Measurements from ENCODE around the gene LRP1B. TPM values are rescaled to one million over a fixed set of nuclear protein-coding genes. Genes with fewer than 3 reads are reported as not detected.
"Not testable (repeated sequence)": the region's sequence is repeated elsewhere in the genome, so short reads cannot be mapped to it uniquely, and the experiment has no call there.

The LRP1B gene
- total RNA-seq, 2 experiments from 2014 or later, result not detected

- Mint-ChIP-seq H3K4me3 (no peak overlapping the region), H3K4me1 (ENCODE audit: low read depth) (no peaks in the 10 kb centered on the region), H3K9me3 (peaks cover 16% of the 10 kb centered on the region), H3K27me3 (no peaks in the 10 kb centered on the region), H3K36me3 (no peaks in the 10 kb centered on the region), H3K27ac (no peak overlapping the region)
- intact Hi-C loops (cut with micrococcal nuclease), result no loop called here
- ChIA-PET CTCF (no interaction called here), POLR2A (no interaction called here)
- no peak for DNase-seq
Measured at GRCh38 chr2:141260911-141261310, 869.9 kb downstream of the LRP1B start.

- no peaks in the 10 kb centered on the region for H3K4me1 Mint-ChIP-seq (ENCODE audit: low read depth)
- ChIA-PET CTCF (no interaction called here), POLR2A (no interaction called here)
- H3K27me3 Mint-ChIP-seq, result no peaks in the 10 kb centered on the region
- H3K4me3 Mint-ChIP-seq, result no peak overlapping the region
- H3K36me3 Mint-ChIP-seq, result no peaks in the 10 kb centered on the region
- no peak overlapping the region for H3K27ac Mint-ChIP-seq
- intact Hi-C loops (cut with micrococcal nuclease), result no loop called here
- H3K9me3 Mint-ChIP-seq, result peaks cover 11% of the 10 kb centered on the region
- DNase-seq, result no peak
Measured at GRCh38 chr2:141259683-141260082, 871.1 kb downstream of the LRP1B start.

- no peak overlapping the region for H3K27ac Mint-ChIP-seq
- H3K4me3 Mint-ChIP-seq, result no peak overlapping the region
- intact Hi-C loops (cut with micrococcal nuclease), result no loop called here
- no peaks in the 10 kb centered on the region for H3K36me3 Mint-ChIP-seq
- peaks cover 7% of the 10 kb centered on the region for H3K9me3 Mint-ChIP-seq
- no peak for DNase-seq
- no peaks in the 10 kb centered on the region for H3K4me1 Mint-ChIP-seq (ENCODE audit: low read depth)
- no peaks in the 10 kb centered on the region for H3K27me3 Mint-ChIP-seq
- POLR2A ChIA-PET, result no interaction called here
- CTCF ChIA-PET, result no interaction called here
Measured at GRCh38 chr2:141242008-141242407, 888.8 kb downstream of the LRP1B start.

- ChIA-PET CTCF (interaction anchor here (0.6 kb wide), 1 partner anchor 42 kb away, joined by 3 read pairs; no protein-coding TSS in a partner anchor), POLR2A (no interaction called here)
- intact Hi-C loops (cut with micrococcal nuclease), result no loop called here
- no peaks in the 10 kb centered on the region for H3K36me3 Mint-ChIP-seq
- H3K9me3 Mint-ChIP-seq, result peaks cover 26% of the 10 kb centered on the region
- no peaks in the 10 kb centered on the region for H3K27me3 Mint-ChIP-seq
- H3K27ac Mint-ChIP-seq, result no peak overlapping the region
- no peak for DNase-seq
- H3K4me3 Mint-ChIP-seq, result no peak overlapping the region
- H3K4me1 Mint-ChIP-seq (ENCODE audit: low read depth), result no peaks in the 10 kb centered on the region
Measured at GRCh38 chr2:141226560-141226959, 904.3 kb downstream of the LRP1B start.

GRCh38 chr2:141207036-141207385 is 923.8 kb downstream of the LRP1B start:
- CTCF ChIA-PET, result no interaction called here
- H3K27ac Mint-ChIP-seq, result no peak overlapping the region
- no peaks in the 10 kb centered on the region for H3K27me3 Mint-ChIP-seq
- H3K4me3 Mint-ChIP-seq, result no peak overlapping the region
- no peak for DNase-seq
- H3K4me1 Mint-ChIP-seq (ENCODE audit: low read depth), result no peaks in the 10 kb centered on the region
- intact Hi-C loops (cut with micrococcal nuclease), result no loop called here
- peaks cover 22% of the 10 kb centered on the region for H3K9me3 Mint-ChIP-seq
- POLR2A ChIA-PET, result no interaction called here
- H3K36me3 Mint-ChIP-seq, result no peaks in the 10 kb centered on the region

- POLR2A ChIA-PET, result no interaction called here
- Mint-ChIP-seq H3K27ac (no peak overlapping the region), H3K4me3 (no peak overlapping the region), H3K36me3 (no peaks in the 10 kb centered on the region), H3K27me3 (no peaks in the 10 kb centered on the region), H3K4me1 (ENCODE audit: low read depth) (no peaks in the 10 kb centered on the region), H3K9me3 (peaks cover 24% of the 10 kb centered on the region)
- CTCF ChIA-PET, result no interaction called here
- intact Hi-C loops (cut with micrococcal nuclease), result no loop called here
- DNase-seq, result no peak
Measured at GRCh38 chr2:141201016-141201565, 929.7 kb downstream of the LRP1B start.

- Mint-ChIP-seq H3K9me3 (peaks cover 24% of the 10 kb centered on the region), H3K4me1 (ENCODE audit: low read depth) (no peaks in the 10 kb centered on the region), H3K4me3 (no peak overlapping the region), H3K27me3 (no peaks in the 10 kb centered on the region), H3K36me3 (no peaks in the 10 kb centered on the region), H3K27ac (no peak overlapping the region)
- CTCF ChIA-PET, result no interaction called here
- no peak for DNase-seq
- POLR2A ChIA-PET, result no interaction called here
- intact Hi-C loops (cut with micrococcal nuclease), result no loop called here
Measured at GRCh38 chr2:141200191-141200590, 930.6 kb downstream of the LRP1B start.

GRCh38 chr2:141199711-141200110 is 931.1 kb downstream of the LRP1B start:
- H3K27me3 Mint-ChIP-seq, result no peaks in the 10 kb centered on the region
- H3K4me3 Mint-ChIP-seq, result no peak overlapping the region
- ChIA-PET POLR2A (no interaction called here), CTCF (no interaction called here)
- H3K4me1 Mint-ChIP-seq (ENCODE audit: low read depth), result no peaks in the 10 kb centered on the region
- no peak for DNase-seq
- H3K9me3 Mint-ChIP-seq, result peaks cover 26% of the 10 kb centered on the region
- no peak overlapping the region for H3K27ac Mint-ChIP-seq
- H3K36me3 Mint-ChIP-seq, result no peaks in the 10 kb centered on the region
- intact Hi-C loops (cut with micrococcal nuclease), result no loop called here

GRCh38 chr2:141195087-141195486 is 935.7 kb downstream of the LRP1B start:
- DNase-seq, result no peak
- no peak overlapping the region for H3K4me3 Mint-ChIP-seq
- intact Hi-C loops (cut with micrococcal nuclease), result no loop called here
- ChIA-PET CTCF (no interaction called here), POLR2A (no interaction called here)
- peaks cover 24% of the 10 kb centered on the region for H3K9me3 Mint-ChIP-seq
- H3K4me1 Mint-ChIP-seq (ENCODE audit: low read depth), result no peaks in the 10 kb centered on the region
- no peaks in the 10 kb centered on the region for H3K36me3 Mint-ChIP-seq
- H3K27me3 Mint-ChIP-seq, result no peaks in the 10 kb centered on the region
- no peak overlapping the region for H3K27ac Mint-ChIP-seq

GRCh38 chr2:141187075-141187439 is 943.8 kb downstream of the LRP1B start:
- Mint-ChIP-seq H3K27ac (no peak overlapping the region), H3K27me3 (no peaks in the 10 kb centered on the region), H3K4me1 (ENCODE audit: low read depth) (no peaks in the 10 kb centered on the region), H3K4me3 (no peak overlapping the region), H3K9me3 (peaks cover 5% of the 10 kb centered on the region), H3K36me3 (no peaks in the 10 kb centered on the region)
- ChIA-PET CTCF (no interaction called here), POLR2A (no interaction called here)
- intact Hi-C loops (cut with micrococcal nuclease), result no loop called here
- DNase-seq, result no peak

- H3K4me1 Mint-ChIP-seq (ENCODE audit: low read depth), result no peaks in the 10 kb centered on the region
- ChIA-PET POLR2A (no interaction called here), CTCF (no interaction called here)
- H3K27me3 Mint-ChIP-seq, result no peaks in the 10 kb centered on the region
- H3K4me3 Mint-ChIP-seq, result no peak overlapping the region
- no peak for DNase-seq
- no peak overlapping the region for H3K27ac Mint-ChIP-seq
- H3K9me3 Mint-ChIP-seq, result peaks cover 5% of the 10 kb centered on the region
- intact Hi-C loops (cut with micrococcal nuclease), result no loop called here
- H3K36me3 Mint-ChIP-seq, result no peaks in the 10 kb centered on the region
Measured at GRCh38 chr2:141186413-141187074, 944.3 kb downstream of the LRP1B start.

GRCh38 chr2:141182246-141182645 is 948.6 kb downstream of the LRP1B start:
- DNase-seq, result no peak
- Mint-ChIP-seq H3K27ac (no peak overlapping the region), H3K4me1 (ENCODE audit: low read depth) (no peaks in the 10 kb centered on the region), H3K27me3 (no peaks in the 10 kb centered on the region), H3K9me3 (peaks cover 8% of the 10 kb centered on the region), H3K36me3 (no peaks in the 10 kb centered on the region), H3K4me3 (no peak overlapping the region)
- POLR2A ChIA-PET, result no interaction called here
- intact Hi-C loops (cut with micrococcal nuclease), result no loop called here
- CTCF ChIA-PET, result no interaction called here

- DNase-seq; POLR2A ChIA-PET; intact Hi-C loops (cut with micrococcal nuclease); H3K27me3 Mint-ChIP-seq; H3K4me3 Mint-ChIP-seq; H3K4me1 Mint-ChIP-seq (ENCODE audit: low read depth); H3K36me3 Mint-ChIP-seq; H3K27ac Mint-ChIP-seq; CTCF ChIA-PET: not testable (repeated sequence)
- H3K9me3 Mint-ChIP-seq, result peaks cover 20% of the 10 kb centered on the region
Measured at GRCh38 chr2:141169117-141169516, 961.7 kb downstream of the LRP1B start.

Measured in activated CD4-positive, alpha-beta memory T cell treated with anti-CD3 and anti-CD28 coated beads for 36 hours (primary cell).